HUES6 (cell line): ENCODE measurements around the gene MLX.
"Not testable (repeated sequence)": the region's sequence is repeated elsewhere in the genome, so short reads cannot be mapped to it uniquely, and the experiment has no call there.

ENCODE experiments used
- H3K27ac ChIP-seq: 2 replicates; pipeline ENCODE4 v1.7.0; 2013; ENCODE audit warnings: low read depth, mild to moderate bottlenecking, low read length, inconsistent platforms
- H3K27me3 ChIP-seq: 2 replicates; pipeline ENCODE4 v1.6.1; 2013; ENCODE audit warnings: low read length; ENCODE audit not compliant: control insufficient read depth, insufficient read depth
- H3K36me3 ChIP-seq: 2 replicates; pipeline ENCODE4 v1.6.1; 2013; ENCODE audit warnings: low read length; ENCODE audit not compliant: control insufficient read depth, insufficient read depth
- H3K4me1 ChIP-seq: 2 replicates; pipeline ENCODE4 v1.6.1; 2013; ENCODE audit warnings: low read length; ENCODE audit not compliant: control insufficient read depth, insufficient read depth
- H3K4me3 ChIP-seq: 2 replicates; pipeline ENCODE4 v1.5.1; 2013; ENCODE audit warnings: low read depth, low read length
- H3K9ac ChIP-seq: one replicate; pipeline ENCODE4 v1.6.1; 2013; ENCODE audit warnings: mild to moderate bottlenecking, low read length
- H3K9me3 ChIP-seq: 2 replicates; pipeline ENCODE4 v1.6.1; 2013; ENCODE audit warnings: low read depth, low read length; ENCODE audit not compliant: control insufficient read depth, insufficient read depth

The MLX gene

DNA sequence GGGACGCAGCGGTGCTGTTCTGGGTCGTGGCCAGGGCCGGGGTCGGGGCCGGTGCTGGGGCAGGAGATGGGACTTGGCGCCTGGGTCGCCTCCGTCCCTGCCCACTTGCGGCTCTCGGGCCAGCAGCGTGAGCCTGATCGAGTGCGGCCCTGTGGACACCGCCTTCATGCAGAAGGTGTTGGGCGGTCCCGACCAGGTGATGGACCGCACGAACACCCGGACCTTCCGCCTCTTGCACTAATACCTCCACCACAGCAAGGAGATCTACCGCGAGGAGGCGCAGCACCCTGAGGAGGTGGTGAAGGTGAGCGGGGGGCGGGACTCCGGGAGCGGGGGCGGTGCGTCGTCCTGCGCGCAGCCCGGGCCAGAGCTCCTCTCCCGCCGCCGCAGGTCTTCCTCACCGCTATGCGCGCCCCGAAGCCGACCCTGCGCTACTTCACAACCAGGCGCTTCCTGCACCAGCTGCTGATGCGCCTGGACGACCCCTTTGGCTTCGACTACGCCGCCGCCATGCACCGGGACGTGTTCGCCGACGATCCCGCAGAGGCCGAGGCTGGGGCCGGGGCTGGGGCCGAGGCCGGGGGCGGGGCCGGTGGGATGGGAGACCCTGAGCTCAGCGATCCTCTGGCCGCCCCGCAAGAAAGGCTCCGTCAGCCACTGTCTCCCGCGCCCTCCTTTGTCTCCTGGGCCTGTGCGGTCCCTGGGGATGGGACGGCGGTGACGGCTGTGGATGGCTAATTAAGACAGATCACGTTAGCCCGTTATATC, 18.6 kb upstream of the MLX start:
- H3K27ac ChIP-seq: no peak overlapping the region
- no peaks in the 10 kb centered on the region for H3K9me3 ChIP-seq
- H3K27me3 ChIP-seq: no peaks in the 10 kb centered on the region
- peak overlapping the region; percentile 49 for H3K4me3 ChIP-seq
- peaks cover 3% of the 10 kb centered on the region; the same call in 1 of the 2 replicates for H3K4me1 ChIP-seq
- peaks cover 12% of the 10 kb centered on the region for H3K36me3 ChIP-seq
- peak overlapping the region; percentile 21 for H3K9ac ChIP-seq

DNA sequence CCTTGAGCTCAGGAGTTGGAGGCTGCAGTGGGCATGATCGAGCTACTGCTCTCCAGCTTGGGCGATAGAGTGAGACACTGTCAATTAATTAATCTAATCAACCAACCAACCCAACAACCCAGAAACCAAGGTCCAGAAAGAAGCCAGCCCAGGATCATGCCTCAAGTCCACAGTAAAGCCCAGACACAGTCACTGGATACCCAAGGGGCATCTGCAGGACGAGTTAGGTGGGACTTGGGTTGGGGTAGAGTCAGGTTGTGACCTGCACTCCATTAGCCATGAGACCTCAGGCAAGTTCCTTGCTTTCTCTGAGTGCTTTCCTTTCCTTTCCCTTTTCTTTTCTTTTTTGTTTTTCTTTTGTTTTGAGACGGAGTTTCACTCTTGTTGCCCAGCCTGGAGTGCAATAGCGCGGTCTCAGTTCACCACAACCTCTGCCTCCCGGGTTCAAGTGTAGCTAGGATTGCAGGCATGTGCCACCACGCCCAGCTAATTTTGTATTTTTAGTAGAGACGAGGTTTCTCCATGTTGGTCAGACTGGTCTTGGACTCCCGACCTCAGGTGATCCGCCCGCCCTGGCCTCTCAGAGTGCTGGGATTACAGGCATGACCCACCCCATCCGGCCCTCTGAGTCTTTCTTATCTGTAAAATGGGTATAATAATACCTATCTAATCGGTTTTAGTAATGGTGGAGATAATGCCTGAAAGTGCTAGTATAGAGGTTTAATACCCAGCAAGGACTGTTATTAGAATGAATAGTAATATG, 17.7 kb upstream of the MLX start:
- H3K4me1 ChIP-seq: peaks cover 6% of the 10 kb centered on the region; the same call in 1 of the 2 replicates
- H3K27ac ChIP-seq: no peak overlapping the region
- peaks cover 3% of the 10 kb centered on the region for H3K36me3 ChIP-seq
- H3K4me3 ChIP-seq: peak overlapping the region; percentile 49
- no peaks in the 10 kb centered on the region for H3K9me3 ChIP-seq
- H3K9ac ChIP-seq: no peak overlapping the region
- no peaks in the 10 kb centered on the region for H3K27me3 ChIP-seq

GRCh38 chr17:42552736-42553135, 14.2 kb upstream of the MLX start, which contains the start of gene HSD17B1:
Gene HSD17B1 (plus strand): TSS chr17:42552923. CDS start chr17:42552934, 11 bp downstream.
- peak within 1 kb of the TSS; percentile 95 for H3K4me3 ChIP-seq
- H3K36me3 ChIP-seq, H3K9ac ChIP-seq, H3K27me3 ChIP-seq, H3K9me3 ChIP-seq, H3K27ac ChIP-seq: not testable (repeated sequence)
- H3K4me1 ChIP-seq: peaks cover 16% of the 10 kb centered on the region

DNA sequence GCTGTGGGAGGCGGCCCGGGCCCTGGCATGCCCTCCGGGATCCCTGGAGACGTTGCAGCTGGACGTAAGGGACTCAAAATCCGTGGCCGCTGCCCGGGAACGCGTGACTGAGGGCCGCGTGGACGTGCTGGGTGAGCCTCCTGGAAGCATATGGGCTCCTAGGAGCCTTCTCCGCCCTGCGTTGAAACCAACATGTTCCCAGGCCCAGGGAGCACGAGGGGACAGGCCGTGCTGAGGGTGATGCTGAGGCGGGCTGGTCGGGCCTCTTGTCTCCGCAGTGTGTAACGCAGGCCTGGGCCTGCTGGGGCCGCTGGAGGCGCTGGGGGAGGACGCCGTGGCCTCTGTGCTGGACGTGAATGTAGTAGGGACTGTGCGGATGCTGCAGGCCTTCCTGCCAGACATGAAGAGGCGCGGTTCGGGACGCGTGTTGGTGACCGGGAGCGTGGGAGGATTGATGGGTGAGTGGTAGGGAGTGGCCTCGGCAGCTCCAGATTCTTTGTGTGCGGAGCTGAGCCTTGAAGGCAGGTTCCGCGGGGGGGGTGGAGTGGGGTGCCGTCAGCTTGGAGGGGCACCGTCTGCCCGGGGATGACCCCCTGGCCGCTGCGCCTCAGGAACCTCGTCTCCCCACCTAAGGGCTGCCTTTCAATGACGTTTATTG, 13.6 kb upstream of the MLX start:
- Histone ChIP-seq H3K27ac (no peak overlapping the region), H3K4me1 (peaks cover 16% of the 10 kb centered on the region), H3K4me3 (peak overlapping the region; percentile 95; the same call in 1 of the 2 replicates)

GRCh38 chr17:42553866-42554249, 13.0 kb upstream of the MLX start:
- Histone ChIP-seq H3K27me3 (no peaks in the 10 kb centered on the region), H3K27ac (no peak overlapping the region), H3K4me1 (peaks cover 16% of the 10 kb centered on the region), H3K36me3 (no peaks in the 10 kb centered on the region), H3K9me3 (no peaks in the 10 kb centered on the region), H3K4me3 (peak overlapping the region; percentile 95), H3K9ac (peak overlapping the region; percentile 36)

More for the DNA sequence above, 13.6 kb upstream of the MLX start:
- no peaks in the 10 kb centered on the region for H3K36me3 ChIP-seq
- no peak overlapping the region for H3K9ac ChIP-seq
- H3K27me3 ChIP-seq: no peaks in the 10 kb centered on the region
- no peaks in the 10 kb centered on the region for H3K9me3 ChIP-seq

DNA sequence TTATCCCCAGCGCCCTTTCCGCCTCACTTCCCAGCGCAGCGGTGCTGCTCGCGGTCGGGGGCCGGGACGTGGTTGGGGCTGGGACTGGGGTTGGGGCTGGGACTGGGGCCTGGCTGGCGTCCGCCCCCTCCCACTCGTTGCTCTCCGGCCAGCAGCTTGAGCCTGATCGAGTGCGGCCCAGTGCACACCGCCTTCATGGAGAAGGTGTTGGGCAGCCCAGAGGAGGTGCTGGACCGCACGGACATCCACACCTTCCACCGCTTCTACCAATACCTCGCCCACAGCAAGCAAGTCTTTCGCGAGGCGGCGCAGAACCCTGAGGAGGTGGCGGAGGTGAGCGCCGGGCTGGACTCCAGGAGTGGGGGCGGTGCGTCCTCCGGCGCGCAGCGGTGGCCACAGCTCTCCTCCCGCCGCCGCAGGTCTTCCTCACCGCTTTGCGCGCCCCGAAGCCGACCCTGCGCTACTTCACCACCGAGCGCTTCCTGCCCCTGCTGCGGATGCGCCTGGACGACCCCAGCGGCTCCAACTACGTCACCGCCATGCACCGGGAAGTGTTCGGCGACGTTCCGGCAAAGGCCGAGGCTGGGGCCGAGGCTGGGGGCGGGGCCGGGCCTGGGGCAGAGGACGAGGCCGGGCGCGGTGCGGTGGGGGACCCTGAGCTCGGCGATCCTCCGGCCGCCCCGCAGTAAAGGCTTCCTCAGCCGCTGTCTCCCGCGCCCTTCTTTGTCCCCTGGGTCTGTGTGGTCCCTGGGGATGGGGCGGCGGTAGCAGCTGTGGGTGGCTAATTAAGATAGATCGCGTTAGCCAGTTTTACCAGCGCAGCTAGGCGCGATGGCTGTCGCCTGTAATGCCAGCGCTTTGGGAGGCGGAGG, 12.4 kb upstream of the MLX start:
- peak overlapping the region; percentile 95 for H3K4me3 ChIP-seq
- H3K27ac ChIP-seq: peak overlapping the region; percentile 24; the same call in 1 of the 2 replicates

GRCh38 chr17:42555122-42555622, 11.7 kb upstream of the MLX start:
- Histone ChIP-seq H3K36me3 (no peaks in the 10 kb centered on the region), H3K27ac (0 out of 2 replicates have a peak overlapping the region, but pooled peaks have one; percentile 24), H3K9ac (peak overlapping the region; percentile 81), H3K4me3 (peak overlapping the region; percentile 95), H3K27me3 (no peaks in the 10 kb centered on the region), H3K9me3 (no peaks in the 10 kb centered on the region), H3K4me1 (peaks cover 16% of the 10 kb centered on the region)

More for the DNA sequence above, 12.4 kb upstream of the MLX start:
- Histone ChIP-seq H3K4me1 (peaks cover 16% of the 10 kb centered on the region), H3K27me3 (no peaks in the 10 kb centered on the region), H3K36me3 (no peaks in the 10 kb centered on the region), H3K9ac (peak overlapping the region; percentile 81), H3K9me3 (no peaks in the 10 kb centered on the region)

DNA sequence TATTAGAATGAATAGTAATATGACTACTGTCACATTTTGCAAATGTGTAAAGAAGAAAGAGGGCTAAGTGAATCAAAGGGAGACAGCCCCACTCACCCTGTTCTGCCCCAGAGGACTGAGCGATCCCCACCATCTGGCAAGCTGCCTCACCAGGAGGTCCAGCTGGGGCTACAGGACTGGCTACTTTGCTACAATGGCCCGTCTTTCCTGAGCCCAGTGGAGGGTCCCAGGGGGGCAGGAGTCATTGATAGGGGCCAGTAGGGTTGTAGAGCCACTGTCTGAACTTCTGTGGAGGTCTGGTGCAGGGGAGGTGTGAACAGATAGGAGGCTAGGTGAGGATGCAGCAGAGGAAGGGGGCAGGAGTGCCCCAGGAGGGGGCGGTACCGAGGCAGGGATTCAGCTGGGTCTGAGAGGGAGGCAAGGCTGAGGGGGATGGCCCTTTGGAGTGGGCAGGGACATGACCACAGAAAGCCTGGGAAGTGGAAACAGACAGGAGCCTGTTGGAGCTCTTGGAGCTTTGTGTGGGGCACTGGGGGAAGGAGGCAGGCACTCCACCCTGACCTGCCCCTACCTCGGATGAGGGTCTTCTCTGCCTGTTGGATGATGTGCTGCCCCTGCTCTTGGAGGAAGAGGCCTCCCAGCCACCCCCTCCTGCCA, 10.8 kb upstream of the MLX start:
- H3K4me1 ChIP-seq: peaks cover 16% of the 10 kb centered on the region
- H3K4me3 ChIP-seq, H3K9ac ChIP-seq, H3K9me3 ChIP-seq, H3K36me3 ChIP-seq, H3K27me3 ChIP-seq, H3K27ac ChIP-seq: not testable (repeated sequence)

- Histone ChIP-seq H3K9me3 (no peaks in the 10 kb centered on the region), H3K36me3 (peaks cover 9% of the 10 kb centered on the region), H3K9ac (no peak overlapping the region), H3K4me3 (no peak overlapping the region), H3K27me3 (no peaks in the 10 kb centered on the region), H3K27ac (no peak overlapping the region), H3K4me1 (peaks cover 18% of the 10 kb centered on the region)
Observed at GRCh38 chr17:42559075-42559474, 7.8 kb upstream of the MLX start.

- H3K9me3 ChIP-seq: no peaks in the 10 kb centered on the region
- H3K27ac ChIP-seq: no peak overlapping the region
Observed at GRCh38 chr17:42560246-42560645, 6.7 kb upstream of the MLX start.

More at GRCh38 chr17:42560246-42560645, 6.7 kb upstream of the MLX start:
- peaks cover 15% of the 10 kb centered on the region for H3K4me1 ChIP-seq
- no peak overlapping the region for H3K9ac ChIP-seq
- no peaks in the 10 kb centered on the region for H3K27me3 ChIP-seq
- peaks cover 20% of the 10 kb centered on the region for H3K36me3 ChIP-seq
- H3K4me3 ChIP-seq: no peak overlapping the region
